Mesenchymal stem cell (in vitro differentiated cells and primary cell): ENCODE measurements around the gene FRYL.

Experiments
- DNase-seq: peaks from one replicate; pipeline ENCODE4 v3.0.0-alpha.2; 2013
- H2AFZ ChIP-seq: one replicate; pipeline ENCODE4 v1.6.1; 2013; ENCODE audit warnings: low read depth, mild to moderate bottlenecking, control low read depth, inconsistent platforms, low read length, moderate library complexity
- H2AK5ac ChIP-seq: 2 replicates; pipeline ENCODE4 v1.6.1; 2013; ENCODE audit warnings: low read length, moderate library complexity, mild to moderate bottlenecking, inconsistent platforms; ENCODE audit not compliant: severe bottlenecking
- H2BK120ac ChIP-seq: one replicate; pipeline ENCODE4 v1.6.1; 2013; ENCODE audit warnings: low read depth, mild to moderate bottlenecking, inconsistent platforms, low read length, moderate library complexity
- H2BK12ac ChIP-seq, 2 experiments: one replicate each; pipeline ENCODE4 v1.6.1; 2013; ENCODE audit warnings: inconsistent platforms in 2 of 2, low read length in 2 of 2, mild to moderate bottlenecking in 2 of 2, moderate library complexity in 2 of 2, control low read depth in 1 of 2
- H2BK15ac ChIP-seq: one replicate; pipeline ENCODE4 v1.6.1; 2013; ENCODE audit warnings: mild to moderate bottlenecking, low read depth, inconsistent platforms; ENCODE audit not compliant: poor library complexity, severe bottlenecking
- H2BK5ac ChIP-seq: 2 replicates; pipeline ENCODE4 v1.6.1; 2013; ENCODE audit warnings: low read depth, mild to moderate bottlenecking, low read length, control low read depth, inconsistent platforms; ENCODE audit not compliant: poor library complexity, severe bottlenecking
- H3K14ac ChIP-seq, 2 experiments: one replicate each; pipeline ENCODE4 v1.6.1; 2013; ENCODE audit warnings: inconsistent platforms in 2 of 2, low read length in 2 of 2, control low read depth in 1 of 2, mild to moderate bottlenecking in 1 of 2, moderate library complexity in 1 of 2
- H3K18ac ChIP-seq, 2 experiments: one replicate each; pipeline ENCODE4 v1.6.1; 2013; ENCODE audit warnings: inconsistent platforms in 2 of 2, low read length in 2 of 2, control low read depth in 1 of 2, low read depth in 1 of 2, mild to moderate bottlenecking in 1 of 2
- H3K23ac ChIP-seq, 2 experiments: one replicate each; pipeline ENCODE4 v1.6.1; 2013; ENCODE audit warnings: inconsistent platforms in 2 of 2, low read length in 2 of 2, mild to moderate bottlenecking in 2 of 2, moderate library complexity in 2 of 2, control low read depth in 1 of 2
- H3K27ac ChIP-seq: 2 replicates; pipeline ENCODE4 v1.5.1; 2013; ENCODE audit warnings: mild to moderate bottlenecking, moderate library complexity, low read length, control low read depth, inconsistent platforms; ENCODE audit not compliant: poor library complexity, severe bottlenecking
- H3K27me3 ChIP-seq, 2 experiments: 2 replicates each; pipeline versions ENCODE4 v1.6.1 to v1.7.0; 2013; ENCODE audit warnings: low read length in 2 of 2, mild to moderate bottlenecking in 2 of 2, moderate library complexity in 2 of 2, control low read depth in 1 of 2, inconsistent platforms in 1 of 2; ENCODE audit not compliant: control insufficient read depth in 1 of 2, insufficient read depth in 1 of 2
- H3K36me3 ChIP-seq, 2 experiments: 2 replicates each; pipeline versions ENCODE4 v1.6.1 to v1.7.0; 2013; ENCODE audit warnings: low read length in 2 of 2, control low read depth in 1 of 2, inconsistent platforms in 1 of 2, low read depth in 1 of 2, mild to moderate bottlenecking in 1 of 2; ENCODE audit not compliant: insufficient read depth in 2 of 2, control insufficient read depth in 1 of 2
- H3K4ac ChIP-seq, 2 experiments: one replicate each; pipeline ENCODE4 v1.6.1; 2013; ENCODE audit warnings: inconsistent platforms in 2 of 2, low read length in 2 of 2, mild to moderate bottlenecking in 2 of 2, moderate library complexity in 2 of 2, control low read depth in 1 of 2, low read depth in 1 of 2
- H3K4me1 ChIP-seq: 2 replicates; pipeline ENCODE4 v1.6.1; 2013; ENCODE audit warnings: low read depth, low read length, control low read depth; ENCODE audit not compliant: control insufficient read depth, insufficient read depth
- H3K4me2 ChIP-seq: 2 replicates; pipeline ENCODE4 v1.6.1; 2013; ENCODE audit warnings: low read length, mild to moderate bottlenecking, inconsistent platforms; ENCODE audit not compliant: poor library complexity, severe bottlenecking
- H3K4me3 ChIP-seq, 2 experiments: 2 replicates each; pipeline versions ENCODE4 v1.5.1 to v1.7.0; 2013; ENCODE audit warnings: low read length in 2 of 2, mild to moderate bottlenecking in 2 of 2, control low read depth in 1 of 2, low read depth in 1 of 2; ENCODE audit not compliant: insufficient read depth in 1 of 2
- H3K79me1 ChIP-seq: replicated peaks from 2 replicates; pipeline ENCODE4 v1.6.1; 2013; ENCODE audit warnings: mild to moderate bottlenecking, control low read depth, low read length, inconsistent platforms; ENCODE audit not compliant: poor library complexity, severe bottlenecking
- H3K9ac ChIP-seq: 2 replicates; pipeline ENCODE4 v1.7.0; 2013; ENCODE audit warnings: mild to moderate bottlenecking, low read length, moderate library complexity
- H3K9me3 ChIP-seq: 2 replicates; pipeline ENCODE4 v1.7.0; 2013; ENCODE audit warnings: mild to moderate bottlenecking, low read length; ENCODE audit not compliant: control insufficient read depth
- H4K8ac ChIP-seq: one replicate; pipeline ENCODE4 v1.6.1; 2013; ENCODE audit warnings: inconsistent platforms, mild to moderate bottlenecking, low read length, moderate library complexity
- H4K91ac ChIP-seq: one replicate; pipeline ENCODE4 v1.6.1; 2013; ENCODE audit warnings: mild to moderate bottlenecking, low read length, inconsistent platforms
- WGBS: methylation state at CpG from one replicate; pipeline ENCODE4 v1.1.7; 2013; ENCODE audit warnings: mixed read lengths; 5-methylcytosine and 5-hydroxymethylcytosine counted together

The FRYL gene

DNA sequence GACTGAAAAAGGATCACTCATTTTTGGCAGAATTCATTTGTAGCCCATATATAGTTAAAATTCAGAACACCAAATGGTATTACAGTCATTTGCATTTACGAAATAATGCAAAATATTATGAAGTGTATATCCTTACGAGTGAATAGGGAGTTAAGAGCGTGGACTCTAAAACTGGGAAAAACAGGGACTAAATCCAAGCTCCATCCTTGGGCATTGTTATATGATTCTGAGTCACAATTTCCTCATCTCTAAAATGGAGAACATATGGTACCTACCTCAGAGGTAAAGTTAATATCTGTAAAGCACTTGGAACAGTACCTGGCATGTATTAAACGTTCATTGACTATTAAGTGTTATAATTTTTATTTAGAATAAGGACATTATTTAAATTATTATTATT, 183.7 kb downstream of the FRYL start:
- Histone ChIP-seq H2AK5ac (no peak overlapping the region), H3K4me2 (no peak overlapping the region), H2BK120ac (no peak overlapping the region), H3K4me1 (no peaks in the 10 kb centered on the region), H2BK15ac (no peak overlapping the region), H2BK5ac (no peak overlapping the region), H3K14ac (no peak overlapping the region), H3K27ac (no peak overlapping the region), H3K27me3 (no peaks in the 10 kb centered on the region), H4K8ac (no peak overlapping the region), H3K79me1 (peaks cover 8% of the 10 kb centered on the region), H3K23ac (no peak overlapping the region), H2AFZ (no peak overlapping the region), H3K9ac (no peak overlapping the region), H2BK12ac (no peak overlapping the region), H3K18ac (no peak overlapping the region), H3K36me3 (peaks cover 0 to 19% of the 10 kb centered on the region in 2 experiments), H4K91ac (no peak overlapping the region), H3K4ac (no peak overlapping the region), H3K9me3 (no peaks in the 10 kb centered on the region), H3K4me3 (no peak overlapping the region)
- 100% methylated on average over 1 of the region's 4 CpGs for WGBS
- DNase-seq = no peak

DNA sequence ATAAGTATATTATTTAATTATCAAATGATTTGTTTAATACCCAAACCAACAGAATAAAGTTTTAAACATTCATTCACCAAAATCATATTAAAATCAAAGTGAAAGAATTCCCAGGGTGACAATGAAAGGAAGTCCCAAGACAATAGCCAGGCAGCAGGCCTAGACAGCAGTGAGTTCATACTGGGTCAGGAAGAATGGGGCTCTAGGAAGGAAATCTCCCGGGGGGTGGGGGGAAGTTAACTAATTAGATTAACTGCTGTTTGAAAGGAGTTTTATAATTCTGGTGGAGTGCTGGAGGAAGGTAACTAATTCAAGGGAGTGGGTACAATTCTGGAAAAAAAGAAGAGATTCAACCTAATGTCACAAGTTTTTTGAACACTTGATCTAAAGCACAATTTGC, 185.9 kb downstream of the FRYL start:
- peaks cover 3 to 40% of the 10 kb centered on the region in 2 experiments for H3K36me3 ChIP-seq
- H3K27ac ChIP-seq = no peak overlapping the region
- 50% methylated on average over 1 of the region's 1 CpG for WGBS
- no peak overlapping the region for H3K4me2 ChIP-seq
- no peak overlapping the region for H3K4me3 ChIP-seq
- H3K14ac ChIP-seq = no peak overlapping the region
- H3K27me3 ChIP-seq = no peaks in the 10 kb centered on the region
- H3K23ac ChIP-seq = no peak overlapping the region
- no peak for DNase-seq
- H4K8ac ChIP-seq = no peak overlapping the region
- no peak overlapping the region for H4K91ac ChIP-seq
- no peak overlapping the region for H2BK12ac ChIP-seq
- no peak overlapping the region for H2AFZ ChIP-seq
- no peaks in the 10 kb centered on the region for H3K9me3 ChIP-seq
- H2BK5ac ChIP-seq = no peak overlapping the region
- no peak overlapping the region for H2BK120ac ChIP-seq
- H3K4me1 ChIP-seq = no peaks in the 10 kb centered on the region
- no peak overlapping the region for H3K4ac ChIP-seq
- no peak overlapping the region for H2BK15ac ChIP-seq
- no peak overlapping the region for H2AK5ac ChIP-seq
- H3K9ac ChIP-seq = no peak overlapping the region
- H3K79me1 ChIP-seq = peaks cover 6% of the 10 kb centered on the region
- H3K18ac ChIP-seq = no peak overlapping the region

DNA sequence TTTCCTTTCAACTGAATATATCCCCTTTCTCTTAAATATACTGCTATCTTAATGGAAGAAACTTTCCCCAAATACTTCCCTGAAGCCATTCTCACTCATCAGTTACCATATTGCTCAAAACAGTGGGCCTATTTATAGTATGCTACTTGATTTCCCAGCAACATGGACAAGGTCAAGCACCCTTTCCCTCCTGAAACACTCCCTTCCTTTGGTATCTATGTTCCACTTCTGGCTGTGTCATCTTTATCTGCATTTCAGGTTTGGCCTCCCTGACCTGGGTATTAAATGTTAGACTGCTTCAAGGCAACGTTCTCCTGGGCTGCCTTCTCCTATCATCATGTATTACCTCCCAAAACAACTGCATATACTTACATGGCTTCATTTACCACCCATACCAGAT, 188.7 kb downstream of the FRYL start:
- Histone ChIP-seq H3K23ac (no peak overlapping the region), H2BK15ac (no peak overlapping the region), H3K27me3 (no peaks in the 10 kb centered on the region), H3K36me3 (peaks cover 6 to 47% of the 10 kb centered on the region in 2 experiments), H3K4me2 (no peak overlapping the region), H3K27ac (no peak overlapping the region), H4K91ac (no peak overlapping the region), H3K4me3 (no peak overlapping the region), H3K9ac (no peak overlapping the region), H3K4me1 (no peaks in the 10 kb centered on the region), H2AFZ (no peak overlapping the region), H3K18ac (no peak overlapping the region), H3K9me3 (no peaks in the 10 kb centered on the region), H4K8ac (no peak overlapping the region), H2BK120ac (no peak overlapping the region), H2BK5ac (no peak overlapping the region), H3K4ac (no peak overlapping the region), H3K14ac (no peak overlapping the region), H2AK5ac (no peak overlapping the region), H3K79me1 (peaks cover 9% of the 10 kb centered on the region), H2BK12ac (no peak overlapping the region)
- 91% methylated on average over 1 of the region's 1 CpG for WGBS
- no peak for DNase-seq

DNA sequence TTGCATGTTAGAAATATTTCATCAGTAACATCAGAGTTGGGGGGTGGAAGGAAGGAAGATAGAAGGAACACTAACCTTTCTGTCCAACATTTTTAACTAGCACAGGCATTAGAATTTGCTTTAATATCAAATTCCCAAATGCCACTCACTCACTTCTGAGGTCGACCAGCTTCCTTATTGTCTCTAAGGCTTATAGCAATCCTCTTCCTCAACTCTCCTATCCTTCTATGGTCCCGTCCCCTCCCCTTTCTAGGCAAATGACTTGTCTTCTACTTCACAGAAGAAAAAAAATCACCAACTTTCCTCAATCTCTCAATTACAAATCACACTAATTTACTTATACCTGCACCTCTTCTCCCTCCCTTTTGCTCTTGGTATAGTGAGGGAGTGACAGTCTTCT, 189.2 kb downstream of the FRYL start:
- Histone ChIP-seq H3K4me2 (no peak overlapping the region), H4K91ac (no peak overlapping the region), H3K9me3 (no peaks in the 10 kb centered on the region), H3K27me3 (no peaks in the 10 kb centered on the region), H3K79me1 (peaks cover 9% of the 10 kb centered on the region), H3K27ac (no peak overlapping the region), H4K8ac (no peak overlapping the region), H2AFZ (no peak overlapping the region), H2BK5ac (no peak overlapping the region), H3K36me3 (peaks cover 6 to 52% of the 10 kb centered on the region in 2 experiments), H3K4me1 (no peaks in the 10 kb centered on the region), H2BK120ac (no peak overlapping the region), H3K4me3 (no peak overlapping the region), H3K18ac (no peak overlapping the region), H3K9ac (no peak overlapping the region), H3K4ac (no peak overlapping the region), H2AK5ac (no peak overlapping the region), H2BK12ac (no peak overlapping the region), H3K23ac (no peak overlapping the region), H2BK15ac (no peak overlapping the region), H3K14ac (no peak overlapping the region)
- DNase-seq = no peak
- WGBS = 96% methylated on average over 2 of the region's 2 CpGs
